ENCODE measurements around the gene TEX36. TPM values are rescaled to one million over a fixed set of nuclear protein-coding genes. Genes with fewer than 3 reads are reported as not detected.

Gene TEX36
- total RNA-seq, 1 donor from 2014 or later = not detected

DNA sequence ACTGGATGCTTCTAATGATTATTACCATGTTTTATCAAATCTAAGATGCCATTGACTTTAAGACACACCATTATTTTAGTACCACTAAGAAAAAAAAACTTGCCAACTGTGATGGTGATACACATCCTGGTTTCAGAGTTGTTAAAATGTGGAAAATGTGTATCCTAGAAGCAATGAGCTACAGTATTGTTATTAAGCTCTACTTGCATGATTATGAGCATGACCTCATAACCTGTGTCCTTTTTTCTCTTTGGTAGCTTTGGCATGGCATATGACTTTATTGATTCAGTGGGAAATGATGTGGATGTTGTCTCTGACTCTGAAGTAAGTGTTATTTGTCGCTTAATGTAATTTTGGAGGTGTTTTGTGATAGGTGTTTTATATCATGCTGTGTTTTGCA lies 39.8 kb upstream of the TEX36 start:
- no peak overlapping the region for H3K4me2 ChIP-seq
- no peak overlapping the region for H3K27ac Mint-ChIP-seq
- H3K27me3 Mint-ChIP-seq (ENCODE audit: insufficient read depth, low read depth) = no peaks in the 10 kb centered on the region
- peaks cover 3% of the 10 kb centered on the region for H3F3A ChIP-seq (ENCODE audit: low read depth)
- peaks cover 29% of the 10 kb centered on the region for H3K79me2 ChIP-seq (ENCODE audit: low read depth)
- peaks cover 9% of the 10 kb centered on the region for H4K20me1 ChIP-seq (ENCODE audit: low read depth)
- H3K9ac ChIP-seq = no peak overlapping the region
- peaks cover 3% of the 10 kb centered on the region for H3K9me3 Mint-ChIP-seq
- H3K4me1 Mint-ChIP-seq = peaks cover 11% of the 10 kb centered on the region
- H3K4me1 ChIP-seq = peaks cover 9% of the 10 kb centered on the region
- no peak overlapping the region for H3K4me3 Mint-ChIP-seq
- no peak overlapping the region for H2AFZ ChIP-seq (replicated peaks)
- H3K36me3 ChIP-seq = peaks cover 39% of the 10 kb centered on the region
- no peak for DNase-seq (ENCODE audit: low spot score)
- peaks cover 3% of the 10 kb centered on the region for H3K9me3 ChIP-seq (ENCODE audit: low read depth)
- H3K27me3 ChIP-seq = no peaks in the 10 kb centered on the region
- no peak overlapping the region for H3K4me3 ChIP-seq
- H3K27ac ChIP-seq = no peak overlapping the region
- peaks cover 6% of the 10 kb centered on the region for H3K36me3 Mint-ChIP-seq
- TF ChIP-seq EZH2 (IDR thresholded peaks at IDR 0.05) (no peak), EZH2phosphoT487 (IDR thresholded peaks at IDR 0.05) (no peak), CTCF (IDR thresholded peaks at IDR 0.05) (no peak)

GRCh38 chr10:125721035-125721434 lies 38.1 kb upstream of the TEX36 start:
- Mint-ChIP-seq H3K27me3 (ENCODE audit: insufficient read depth, low read depth) (no peaks in the 10 kb centered on the region), H3K4me1 (peaks cover 11% of the 10 kb centered on the region), H3K9me3 (peaks cover 8% of the 10 kb centered on the region), H3K36me3 (peaks cover 3% of the 10 kb centered on the region), H3K27ac (no peak overlapping the region), H3K4me3 (peak overlapping the region; percentile 95)
- peaks cover 3% of the 10 kb centered on the region for H3F3A ChIP-seq (ENCODE audit: low read depth)
- H4K20me1 ChIP-seq (ENCODE audit: low read depth) = peaks cover 9% of the 10 kb centered on the region
- peaks cover 9% of the 10 kb centered on the region for H3K4me1 ChIP-seq
- peak overlapping the region; percentile 95 for H3K4me3 ChIP-seq
- no peak for DNase-seq (ENCODE audit: low spot score)
- peaks cover 7% of the 10 kb centered on the region for H3K9me3 ChIP-seq (ENCODE audit: low read depth)
- H3K27me3 ChIP-seq = no peaks in the 10 kb centered on the region
- peaks cover 31% of the 10 kb centered on the region for H3K36me3 ChIP-seq
- TF ChIP-seq EZH2 (IDR thresholded peaks at IDR 0.05) (no peak), EZH2phosphoT487 (IDR thresholded peaks at IDR 0.05) (no peak), CTCF (IDR thresholded peaks at IDR 0.05) (no peak)
- H3K4me2 ChIP-seq = peak overlapping the region; percentile 96
- no peak overlapping the region for H3K27ac ChIP-seq
- no peak overlapping the region for H2AFZ ChIP-seq (replicated peaks)
- H3K79me2 ChIP-seq (ENCODE audit: low read depth) = peaks cover 29% of the 10 kb centered on the region
- H3K9ac ChIP-seq = peak overlapping the region; percentile 98

DNA sequence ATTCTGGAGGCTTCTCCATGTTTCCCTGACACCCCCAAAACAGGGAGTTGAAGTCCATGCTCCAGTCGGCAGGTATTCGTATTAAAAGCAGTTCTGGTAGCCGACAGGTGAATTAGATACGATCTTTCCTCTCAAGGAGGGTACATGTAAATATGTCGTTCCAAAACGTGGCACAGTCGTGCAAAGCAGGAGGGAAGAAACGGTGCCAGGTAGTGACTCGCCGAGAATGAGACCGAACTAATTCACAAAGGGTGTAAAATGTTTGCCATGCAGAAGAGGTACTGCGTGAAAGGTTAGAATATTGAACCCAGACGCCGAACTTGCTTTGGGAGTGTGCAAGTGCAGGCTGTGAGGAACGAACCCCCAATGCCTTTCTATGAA lies 37.0 kb upstream of the TEX36 start:
- no peak for DNase-seq (ENCODE audit: low spot score)
- H3K9me3 Mint-ChIP-seq = peaks cover 10% of the 10 kb centered on the region
- TF ChIP-seq EZH2 (IDR thresholded peaks at IDR 0.05) = no peak
- TF ChIP-seq EZH2phosphoT487 (IDR thresholded peaks at IDR 0.05) = no peak
- TF ChIP-seq CTCF (IDR thresholded peaks at IDR 0.05) = no peak
- H3K36me3 Mint-ChIP-seq = peaks cover 3% of the 10 kb centered on the region
- H3K27ac ChIP-seq = peak overlapping the region; percentile 73
- H3K4me1 Mint-ChIP-seq = peaks cover 11% of the 10 kb centered on the region
- peaks cover 9% of the 10 kb centered on the region for H3K4me1 ChIP-seq
- peak overlapping the region; percentile 95 for H3K4me3 Mint-ChIP-seq
- H3K36me3 ChIP-seq = peaks cover 28% of the 10 kb centered on the region
- peak overlapping the region; percentile 96 for H3K4me2 ChIP-seq
- peak overlapping the region; percentile 98 for H3K9ac ChIP-seq
- no peaks in the 10 kb centered on the region for H3K27me3 ChIP-seq
- peaks cover 9% of the 10 kb centered on the region for H4K20me1 ChIP-seq (ENCODE audit: low read depth)
- H3F3A ChIP-seq (ENCODE audit: low read depth) = peaks cover 3% of the 10 kb centered on the region
- H3K27me3 Mint-ChIP-seq (ENCODE audit: insufficient read depth, low read depth) = no peaks in the 10 kb centered on the region
- H3K9me3 ChIP-seq (ENCODE audit: low read depth) = peaks cover 7% of the 10 kb centered on the region
- H3K79me2 ChIP-seq (ENCODE audit: low read depth) = peaks cover 29% of the 10 kb centered on the region
- peak overlapping the region; percentile 95 for H3K4me3 ChIP-seq
- peak overlapping the region; percentile 51 for H3K27ac Mint-ChIP-seq
- H2AFZ ChIP-seq (replicated peaks) = peak overlapping the region; percentile 92
